SK-N-MC (cell line): ENCODE measurements around the gene NHLRC3.

Source experiments
- EZH2 ChIP-seq: fragments of 200-600 bp; sonication (generic); IDR thresholded peaks from one replicate; pipeline ENCODE4 v1.6.1; 2017; ENCODE audit warnings: antibody characterized with exemption
- FOXP2 ChIP-seq: optimal IDR thresholded peaks from 2 replicates; pipeline ENCODE3; 2011; ENCODE audit warnings: mild to moderate bottlenecking, moderate library complexity; ENCODE audit not compliant: insufficient read depth; ENCODE audit errors: extremely low read length, control extremely low read depth
- POLR2AphosphoS5 ChIP-seq: IDR thresholded peaks from 2 replicates; pipeline ENCODE4 v1.6.1; 2012; ENCODE audit warnings: mild to moderate bottlenecking, low read depth, low read length, borderline replicate concordance

DNA sequence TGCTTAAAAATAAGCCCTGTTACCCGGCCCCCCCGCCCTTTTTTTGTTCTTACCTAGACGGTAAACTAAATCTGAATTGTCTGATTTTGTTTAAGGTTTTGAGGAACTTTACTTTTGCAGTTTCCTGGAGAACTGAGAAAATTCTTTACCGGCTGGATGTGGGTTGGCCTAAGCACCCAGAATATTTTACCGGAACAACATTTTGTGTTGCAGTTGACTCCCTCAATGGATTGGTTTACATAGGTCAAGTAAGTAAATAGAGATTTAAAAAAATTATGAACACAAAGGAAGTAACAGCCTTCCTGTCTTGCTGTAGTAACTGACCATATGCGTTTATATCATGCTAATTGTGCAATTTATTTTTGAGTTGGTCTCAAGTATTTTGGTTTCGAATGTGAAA is 785 bp downstream of the NHLRC3 start:
- TF ChIP-seq EZH2 (no peak), POLR2AphosphoS5 (no peak), FOXP2 (no peak)
